Type B pancreatic cell (in vitro differentiated cells): Measurements from ENCODE around the gene PELI3. TPM values are rescaled to one million over a fixed set of nuclear protein-coding genes. Genes with fewer than 3 reads are reported as not detected.

Experiments
- DNase-seq: peaks from one replicate; pipeline ENCODE4 v3.0.0; 2021; ENCODE audit warnings: mixed read lengths; ENCODE audit not compliant: unreplicated experiment; ENCODE audit errors: extremely low spot score
- H3K27ac Mint-ChIP-seq: 2 replicates; pipeline ENCODE4 v1.8.0; 2021; ENCODE audit warnings: mild to moderate bottlenecking, mixed read lengths
- H3K27me3 Mint-ChIP-seq: 2 replicates; pipeline ENCODE4 v1.8.0; 2021; ENCODE audit warnings: mixed read lengths
- H3K36me3 Mint-ChIP-seq: 2 replicates; pipeline ENCODE4 v1.8.0; 2021; ENCODE audit warnings: mixed read lengths
- H3K4me1 Mint-ChIP-seq: one replicate; pipeline ENCODE4 v1.8.0; 2021; ENCODE audit warnings: mixed read lengths; ENCODE audit not compliant: unreplicated experiment
- H3K4me3 Mint-ChIP-seq: 2 replicates; pipeline ENCODE4 v1.8.0; 2021; ENCODE audit warnings: mild to moderate bottlenecking, mixed read lengths
- H3K9me3 Mint-ChIP-seq: 2 replicates; pipeline ENCODE4 v1.8.0; 2021; ENCODE audit warnings: mixed read lengths
- total RNA-seq: library from RNA; stranded (reverse); gene quantifications from 2 replicates; pipeline ENCODE4 v1.2.1, GENCODE V29; 2021; ENCODE audit warnings: low replicate concordance
- TF ChIP-seq, protein P1 (sequence below): fragments of 200-600 bp; sonication (generic); conservative IDR thresholded peaks from 2 replicates; pipeline ENCODE4 v1.5.0; 2021; ENCODE audit warnings: antibody characterized with exemption, mild to moderate bottlenecking

PELI3 gene
- total RNA-seq, 1 donor from 2014 or later, result 17.9 TPM

DNA sequence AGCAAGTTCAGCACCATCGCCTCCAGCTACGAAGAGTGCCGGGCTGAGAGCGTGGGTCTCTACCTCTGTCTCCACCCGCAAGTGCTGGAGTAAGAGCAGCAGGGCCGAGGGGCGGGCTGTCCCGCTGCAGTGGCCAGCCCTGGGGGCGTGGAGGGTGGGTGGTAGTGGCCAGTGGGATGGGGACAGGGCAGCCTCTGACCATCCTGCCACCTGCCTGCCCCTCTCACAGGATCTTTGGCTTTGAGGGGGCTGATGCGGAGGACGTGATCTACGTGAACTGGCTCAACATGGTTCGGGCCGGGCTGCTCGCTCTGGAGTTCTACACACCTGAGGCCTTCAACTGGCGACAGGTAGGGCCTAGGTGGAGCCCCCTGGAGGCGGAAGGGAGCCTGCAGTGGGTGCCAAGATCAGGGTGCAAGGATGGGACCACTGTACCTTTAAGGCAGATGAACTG is 28.7 kb downstream of the PELI3 start:
- Mint-ChIP-seq H3K27me3 (no peaks in the 10 kb centered on the region), H3K4me1 (no peaks in the 10 kb centered on the region), H3K36me3 (no peaks in the 10 kb centered on the region), H3K27ac (no peak overlapping the region), H3K9me3 (no peaks in the 10 kb centered on the region), H3K4me3 (no peak overlapping the region)
- TF ChIP-seq, protein P1, sequence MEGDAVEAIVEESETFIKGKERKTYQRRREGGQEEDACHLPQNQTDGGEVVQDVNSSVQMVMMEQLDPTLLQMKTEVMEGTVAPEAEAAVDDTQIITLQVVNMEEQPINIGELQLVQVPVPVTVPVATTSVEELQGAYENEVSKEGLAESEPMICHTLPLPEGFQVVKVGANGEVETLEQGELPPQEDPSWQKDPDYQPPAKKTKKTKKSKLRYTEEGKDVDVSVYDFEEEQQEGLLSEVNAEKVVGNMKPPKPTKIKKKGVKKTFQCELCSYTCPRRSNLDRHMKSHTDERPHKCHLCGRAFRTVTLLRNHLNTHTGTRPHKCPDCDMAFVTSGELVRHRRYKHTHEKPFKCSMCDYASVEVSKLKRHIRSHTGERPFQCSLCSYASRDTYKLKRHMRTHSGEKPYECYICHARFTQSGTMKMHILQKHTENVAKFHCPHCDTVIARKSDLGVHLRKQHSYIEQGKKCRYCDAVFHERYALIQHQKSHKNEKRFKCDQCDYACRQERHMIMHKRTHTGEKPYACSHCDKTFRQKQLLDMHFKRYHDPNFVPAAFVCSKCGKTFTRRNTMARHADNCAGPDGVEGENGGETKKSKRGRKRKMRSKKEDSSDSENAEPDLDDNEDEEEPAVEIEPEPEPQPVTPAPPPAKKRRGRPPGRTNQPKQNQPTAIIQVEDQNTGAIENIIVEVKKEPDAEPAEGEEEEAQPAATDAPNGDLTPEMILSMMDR, result peak; percentile 41
- no peak for DNase-seq

DNA sequence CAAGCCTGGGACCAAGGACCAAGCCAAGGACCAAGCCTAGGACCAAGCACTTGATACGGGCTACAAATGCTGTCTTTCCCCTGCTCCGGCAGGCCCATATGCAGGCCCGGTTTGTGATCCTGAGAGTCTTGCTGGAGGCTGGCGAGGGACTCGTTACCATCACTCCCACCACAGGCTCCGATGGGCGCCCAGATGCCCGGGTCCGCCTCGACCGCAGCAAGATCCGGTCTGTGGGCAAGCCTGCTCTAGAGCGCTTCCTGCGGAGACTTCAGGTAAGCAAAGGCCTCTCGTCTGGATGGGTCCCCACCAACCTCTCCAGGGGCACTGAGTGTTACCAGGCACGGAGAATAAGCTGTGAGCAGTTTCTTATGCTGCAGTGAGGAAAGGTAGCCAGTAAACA is 30.5 kb downstream of the PELI3 start:
- Mint-ChIP-seq H3K27ac (no peak overlapping the region), H3K4me1 (no peaks in the 10 kb centered on the region), H3K36me3 (no peaks in the 10 kb centered on the region), H3K9me3 (no peaks in the 10 kb centered on the region), H3K27me3 (no peaks in the 10 kb centered on the region), H3K4me3 (no peak overlapping the region)
- TF ChIP-seq, protein P1, result no peak
- DNase-seq, result no peak

DNA sequence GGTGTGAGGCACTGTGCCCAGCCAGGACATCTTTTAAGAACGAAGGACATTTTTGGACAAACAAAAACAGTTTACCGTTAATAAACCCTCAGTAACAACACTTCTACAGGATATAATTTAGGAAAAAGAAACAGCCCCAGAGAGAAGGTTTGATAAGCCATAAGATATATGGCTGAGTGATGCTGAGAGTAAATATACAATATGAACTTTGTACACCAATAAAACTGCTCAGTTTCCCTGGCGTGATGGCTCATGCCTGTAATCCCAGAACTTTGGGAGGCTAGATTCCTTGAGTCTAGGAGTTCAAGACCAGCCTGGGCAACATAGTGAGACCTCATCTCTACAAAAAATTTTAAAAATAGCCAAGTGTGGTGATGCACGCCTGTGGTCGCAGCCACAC is 31.8 kb downstream of the PELI3 start:
- no peaks in the 10 kb centered on the region for H3K4me1 Mint-ChIP-seq
- DNase-seq, result no peak
- no peaks in the 10 kb centered on the region for H3K36me3 Mint-ChIP-seq
- no peaks in the 10 kb centered on the region for H3K9me3 Mint-ChIP-seq
- no peaks in the 10 kb centered on the region for H3K27me3 Mint-ChIP-seq
- TF ChIP-seq, protein P1, result no peak
- no peak overlapping the region for H3K27ac Mint-ChIP-seq
- H3K4me3 Mint-ChIP-seq, result no peak overlapping the region

DNA sequence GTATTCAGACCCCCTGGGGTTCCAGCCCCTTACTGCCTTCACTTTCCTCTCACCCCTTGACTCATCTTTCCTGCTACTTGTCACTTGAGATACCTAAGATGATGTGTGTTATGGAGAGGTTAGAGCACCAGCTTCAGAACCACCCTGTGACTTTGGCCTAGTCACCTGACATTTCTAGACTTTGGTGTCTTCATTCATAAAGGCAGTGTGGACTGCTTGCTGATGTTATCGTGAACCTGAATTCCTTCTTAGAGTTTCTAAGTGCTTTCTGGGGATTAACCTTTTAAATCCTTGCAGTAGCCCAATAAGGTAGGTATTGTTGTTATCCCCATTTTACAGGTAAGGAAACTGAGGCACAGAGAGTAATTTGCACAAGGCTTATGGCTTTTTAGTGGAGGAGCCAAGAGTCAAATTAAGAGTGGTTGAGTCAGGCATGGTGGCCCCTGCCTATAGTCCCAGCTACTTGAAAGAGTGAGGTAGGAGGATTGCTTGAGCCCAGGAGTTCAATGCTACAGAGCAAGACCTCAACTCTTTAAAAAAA is 38.6 kb downstream of the PELI3 start:
- Mint-ChIP-seq H3K36me3 (no peaks in the 10 kb centered on the region), H3K27ac (no peak overlapping the region), H3K27me3 (no peaks in the 10 kb centered on the region), H3K4me3 (no peak overlapping the region), H3K4me1 (no peaks in the 10 kb centered on the region), H3K9me3 (no peaks in the 10 kb centered on the region)
- DNase-seq, result no peak
- TF ChIP-seq, protein P1, result no peak

DNA sequence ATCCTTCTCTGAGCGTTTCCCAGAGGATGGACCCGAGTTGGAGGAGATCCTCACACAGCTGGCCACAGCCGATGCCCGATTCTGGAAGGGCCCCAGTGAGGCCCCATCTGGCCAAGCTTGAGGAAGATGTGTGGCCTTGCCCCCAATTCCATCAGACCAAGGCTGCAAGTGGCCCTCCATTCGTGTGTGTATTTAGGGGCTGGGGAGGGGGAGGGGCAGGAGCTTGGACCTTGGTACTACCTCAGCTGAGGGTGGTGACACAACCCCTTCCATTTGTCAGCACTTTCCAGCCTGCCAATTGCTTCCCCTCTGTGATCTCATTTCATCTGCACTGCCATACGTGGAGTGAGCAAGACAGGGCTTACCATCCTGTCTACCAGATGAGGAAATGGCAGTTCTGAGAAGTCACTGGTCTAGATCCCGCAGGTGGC is 42.4 kb downstream of the PELI3 start:
- H3K4me1 Mint-ChIP-seq, result peaks cover 7% of the 10 kb centered on the region
- no peaks in the 10 kb centered on the region for H3K27me3 Mint-ChIP-seq
- H3K4me3 Mint-ChIP-seq, result no peak overlapping the region
- H3K9me3 Mint-ChIP-seq, result no peaks in the 10 kb centered on the region
- no peaks in the 10 kb centered on the region for H3K36me3 Mint-ChIP-seq
- no peak overlapping the region for H3K27ac Mint-ChIP-seq
- no peak for DNase-seq
- TF ChIP-seq, protein P1, result no peak
